ENCODE results near the gene CELA2A. TPM values are rescaled to one million over a fixed set of nuclear protein-coding genes. Genes with fewer than 3 reads are reported as not detected.

The CELA2A gene
- total RNA-seq, 3 donors from 2014 or later = not detected

- H3K27me3 ChIP-seq = no peaks in the 10 kb centered on the region
- H3K9me3 ChIP-seq = no peaks in the 10 kb centered on the region
- no peaks in the 10 kb centered on the region for H3K36me3 ChIP-seq
- H3K4me3 ChIP-seq = no peak overlapping the region
- DNase-seq (ENCODE audit: low spot score in 2 of 2) = no peak
- H3K4me1 ChIP-seq = no peaks in the 10 kb centered on the region
- intact Hi-C loops (cut with DNase I; ENCODE audit: low total_unique reads) = loop anchor here (10.0 kb wide), 1 partner anchor 294 kb away; no protein-coding TSS in a partner anchor
- no peak overlapping the region for H3K27ac ChIP-seq
- TF ChIP-seq POLR2A (IDR thresholded peaks at IDR 0.05) = no peak
- TF ChIP-seq CTCF (IDR thresholded peaks at IDR 0.05) = no peak
- TF ChIP-seq POLR2AphosphoS5 (IDR thresholded peaks at IDR 0.05) = no peak
Measured at GRCh38 chr1:15428815-15429435, 27.6 kb upstream of the CELA2A start.

- H3K27ac ChIP-seq = no peak overlapping the region
- H3K4me3 ChIP-seq = no peak overlapping the region
- intact Hi-C loops (cut with DNase I; ENCODE audit: low total_unique reads) = loop anchor here (10.0 kb wide), 1 partner anchor 295 kb away; no protein-coding TSS in a partner anchor
- no peak for DNase-seq (ENCODE audit: low spot score in 2 of 2)
- no peaks in the 10 kb centered on the region for H3K27me3 ChIP-seq
- H3K4me1 ChIP-seq = no peaks in the 10 kb centered on the region
- no peaks in the 10 kb centered on the region for H3K36me3 ChIP-seq
- H3K9me3 ChIP-seq = no peaks in the 10 kb centered on the region
- TF ChIP-seq CTCF (IDR thresholded peaks at IDR 0.05) (no peak), POLR2AphosphoS5 (IDR thresholded peaks at IDR 0.05) (no peak), POLR2A (IDR thresholded peaks at IDR 0.05) (no peak)
Measured at GRCh38 chr1:15429701-15430149, 26.8 kb upstream of the CELA2A start.

GRCh38 chr1:15430787-15431570 is 25.6 kb upstream of the CELA2A start:
- Histone ChIP-seq H3K36me3 (no peaks in the 10 kb centered on the region), H3K4me1 (no peaks in the 10 kb centered on the region), H3K9me3 (no peaks in the 10 kb centered on the region), H3K27ac (no peak overlapping the region), H3K27me3 (no peaks in the 10 kb centered on the region), H3K4me3 (no peak overlapping the region)
- intact Hi-C loops (cut with DNase I; ENCODE audit: low total_unique reads) = no loop called here
- DNase-seq (ENCODE audit: low spot score in 2 of 2) = peak in 1 of 2 donors; percentile 36
- no peak for TF ChIP-seq POLR2AphosphoS5 (IDR thresholded peaks at IDR 0.05)
- TF ChIP-seq POLR2A (IDR thresholded peaks at IDR 0.05) = no peak
- peak; percentile 82 to 93 (median 93) for TF ChIP-seq CTCF (IDR thresholded peaks at IDR 0.05)

GRCh38 chr1:15431571-15431948 is 25.0 kb upstream of the CELA2A start:
- intact Hi-C loops (cut with DNase I; ENCODE audit: low total_unique reads) = no loop called here
- no peaks in the 10 kb centered on the region for H3K27me3 ChIP-seq
- no peaks in the 10 kb centered on the region for H3K9me3 ChIP-seq
- H3K4me1 ChIP-seq = no peaks in the 10 kb centered on the region
- no peak for DNase-seq (ENCODE audit: low spot score in 2 of 2)
- no peak for TF ChIP-seq POLR2A (IDR thresholded peaks at IDR 0.05)
- TF ChIP-seq CTCF (IDR thresholded peaks at IDR 0.05) = no peak
- no peak for TF ChIP-seq POLR2AphosphoS5 (IDR thresholded peaks at IDR 0.05)
- H3K27ac ChIP-seq = no peak overlapping the region
- no peak overlapping the region for H3K4me3 ChIP-seq
- H3K36me3 ChIP-seq = no peaks in the 10 kb centered on the region

- H3K27ac ChIP-seq = no peak overlapping the region
- no peak for DNase-seq (ENCODE audit: low spot score in 2 of 2)
- no peak for TF ChIP-seq POLR2AphosphoS5 (IDR thresholded peaks at IDR 0.05)
- TF ChIP-seq POLR2A (IDR thresholded peaks at IDR 0.05) = no peak
- no peak for TF ChIP-seq CTCF (IDR thresholded peaks at IDR 0.05)
- no peaks in the 10 kb centered on the region for H3K27me3 ChIP-seq
- intact Hi-C loops (cut with DNase I; ENCODE audit: low total_unique reads) = no loop called here
- H3K4me1 ChIP-seq = no peaks in the 10 kb centered on the region
- no peak overlapping the region for H3K4me3 ChIP-seq
- H3K36me3 ChIP-seq = no peaks in the 10 kb centered on the region
- H3K9me3 ChIP-seq = no peaks in the 10 kb centered on the region
Measured at GRCh38 chr1:15432324-15432723, 24.2 kb upstream of the CELA2A start.

Data from breast epithelium (tissue), 4 donors.